HEK293 (cell line): Measurements from ENCODE around the gene STK39.

ENCODE experiments used
- ZNF768 ChIP-seq: fragments of 450-650 bp; formaldehyde crosslinking; IDR thresholded peaks from 2 replicates; pipeline ENCODE4 v1.5.1; 2018; ENCODE audit warnings: missing biosample characterization, mild to moderate bottlenecking, missing genetic modification characterization
- ZNF792 ChIP-seq: fragments of 450-650 bp; formaldehyde crosslinking; IDR thresholded peaks from 2 replicates; pipeline ENCODE4 v1.5.1; 2016; ENCODE audit warnings: missing biosample characterization, missing genetic modification characterization
- TF ChIP-seq, protein P1 (sequence below): fragments of 450-650 bp; formaldehyde crosslinking; IDR thresholded peaks from 2 replicates; pipeline ENCODE4 v1.5.1; 2016; ENCODE audit warnings: missing biosample characterization, missing genetic modification characterization

DNA sequence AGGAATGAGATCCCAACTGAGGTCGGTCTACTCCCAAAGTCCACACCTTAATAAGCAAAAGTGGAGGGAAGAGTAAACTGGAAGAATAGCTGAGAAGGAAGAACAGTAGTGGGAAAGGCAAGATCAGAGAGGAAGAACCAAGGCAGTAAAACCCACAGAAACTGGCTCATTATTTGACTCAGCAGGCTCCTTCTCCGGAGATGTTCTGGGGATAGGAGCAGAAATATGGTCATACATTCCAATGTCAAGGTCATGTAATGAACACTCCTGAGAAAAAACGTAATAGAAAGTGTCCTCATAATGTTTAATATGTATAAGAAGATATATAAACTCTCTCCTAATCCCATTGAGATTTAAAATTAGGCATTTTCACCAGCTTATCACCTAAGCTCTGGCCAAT lies 39.5 kb downstream of the STK39 start:
- TF ChIP-seq ZNF768 (no peak), ZNF792 (no peak)
- TF ChIP-seq, protein P1, sequence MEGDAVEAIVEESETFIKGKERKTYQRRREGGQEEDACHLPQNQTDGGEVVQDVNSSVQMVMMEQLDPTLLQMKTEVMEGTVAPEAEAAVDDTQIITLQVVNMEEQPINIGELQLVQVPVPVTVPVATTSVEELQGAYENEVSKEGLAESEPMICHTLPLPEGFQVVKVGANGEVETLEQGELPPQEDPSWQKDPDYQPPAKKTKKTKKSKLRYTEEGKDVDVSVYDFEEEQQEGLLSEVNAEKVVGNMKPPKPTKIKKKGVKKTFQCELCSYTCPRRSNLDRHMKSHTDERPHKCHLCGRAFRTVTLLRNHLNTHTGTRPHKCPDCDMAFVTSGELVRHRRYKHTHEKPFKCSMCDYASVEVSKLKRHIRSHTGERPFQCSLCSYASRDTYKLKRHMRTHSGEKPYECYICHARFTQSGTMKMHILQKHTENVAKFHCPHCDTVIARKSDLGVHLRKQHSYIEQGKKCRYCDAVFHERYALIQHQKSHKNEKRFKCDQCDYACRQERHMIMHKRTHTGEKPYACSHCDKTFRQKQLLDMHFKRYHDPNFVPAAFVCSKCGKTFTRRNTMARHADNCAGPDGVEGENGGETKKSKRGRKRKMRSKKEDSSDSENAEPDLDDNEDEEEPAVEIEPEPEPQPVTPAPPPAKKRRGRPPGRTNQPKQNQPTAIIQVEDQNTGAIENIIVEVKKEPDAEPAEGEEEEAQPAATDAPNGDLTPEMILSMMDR (tag by site-specific recombination): no peak
